ENCODE measurements around the gene TNS1.
"Not testable (repeated sequence)": the region's sequence is repeated elsewhere in the genome, so short reads cannot be mapped to it uniquely, and the experiment has no call there.

DNA sequence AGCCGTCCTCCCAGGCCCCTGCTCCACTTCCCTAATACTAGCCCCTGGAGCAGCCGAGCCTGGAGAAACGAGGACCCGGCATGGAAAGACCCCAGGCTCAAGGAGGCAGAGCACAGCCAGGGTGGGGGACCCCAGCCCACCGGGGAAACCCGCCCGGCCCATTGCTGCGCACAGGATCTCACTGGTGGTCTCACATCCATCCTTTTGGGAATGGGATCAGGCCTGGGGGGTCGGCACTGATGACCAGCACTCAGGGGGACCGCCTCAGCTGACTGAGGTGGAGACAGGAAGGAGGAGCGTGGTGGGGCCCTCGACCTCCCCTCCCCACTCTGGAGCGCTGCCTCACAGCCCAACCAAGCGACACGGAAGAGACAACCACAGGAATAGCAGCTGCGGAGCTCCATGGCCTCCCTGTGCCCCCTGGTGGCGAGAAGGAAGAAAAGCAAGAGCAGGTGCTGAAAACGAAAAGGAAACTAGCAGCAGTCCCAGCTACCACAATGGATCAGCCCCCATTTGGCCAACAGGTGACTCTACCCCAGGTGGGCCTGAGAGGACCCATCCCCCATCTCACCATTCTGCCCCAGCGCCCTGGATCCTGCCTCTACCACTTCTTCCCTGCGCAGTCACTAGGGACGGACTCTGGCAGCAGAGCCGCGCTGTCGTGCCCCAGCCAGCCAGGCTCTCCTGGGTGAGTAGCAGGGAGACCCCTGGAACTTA lies 31.9 kb upstream of the TNS1 start:
- TF ChIP-seq, protein P1, sequence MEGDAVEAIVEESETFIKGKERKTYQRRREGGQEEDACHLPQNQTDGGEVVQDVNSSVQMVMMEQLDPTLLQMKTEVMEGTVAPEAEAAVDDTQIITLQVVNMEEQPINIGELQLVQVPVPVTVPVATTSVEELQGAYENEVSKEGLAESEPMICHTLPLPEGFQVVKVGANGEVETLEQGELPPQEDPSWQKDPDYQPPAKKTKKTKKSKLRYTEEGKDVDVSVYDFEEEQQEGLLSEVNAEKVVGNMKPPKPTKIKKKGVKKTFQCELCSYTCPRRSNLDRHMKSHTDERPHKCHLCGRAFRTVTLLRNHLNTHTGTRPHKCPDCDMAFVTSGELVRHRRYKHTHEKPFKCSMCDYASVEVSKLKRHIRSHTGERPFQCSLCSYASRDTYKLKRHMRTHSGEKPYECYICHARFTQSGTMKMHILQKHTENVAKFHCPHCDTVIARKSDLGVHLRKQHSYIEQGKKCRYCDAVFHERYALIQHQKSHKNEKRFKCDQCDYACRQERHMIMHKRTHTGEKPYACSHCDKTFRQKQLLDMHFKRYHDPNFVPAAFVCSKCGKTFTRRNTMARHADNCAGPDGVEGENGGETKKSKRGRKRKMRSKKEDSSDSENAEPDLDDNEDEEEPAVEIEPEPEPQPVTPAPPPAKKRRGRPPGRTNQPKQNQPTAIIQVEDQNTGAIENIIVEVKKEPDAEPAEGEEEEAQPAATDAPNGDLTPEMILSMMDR (IDR thresholded peaks at IDR 0.05): peak; percentile 22 to 78 (median 74)
- not testable (repeated sequence) for TF ChIP-seq POLR2A (IDR thresholded peaks at IDR 0.05)
